Measurements from ENCODE around the gene SELENOM.
A peak's percentile ranks its signal among the peaks of the same experiment; 100 is the strongest.
"Not testable (repeated sequence)": the region's sequence is repeated elsewhere in the genome, so short reads cannot be mapped to it uniquely, and the experiment has no call there.

The SELENOM gene

DNA sequence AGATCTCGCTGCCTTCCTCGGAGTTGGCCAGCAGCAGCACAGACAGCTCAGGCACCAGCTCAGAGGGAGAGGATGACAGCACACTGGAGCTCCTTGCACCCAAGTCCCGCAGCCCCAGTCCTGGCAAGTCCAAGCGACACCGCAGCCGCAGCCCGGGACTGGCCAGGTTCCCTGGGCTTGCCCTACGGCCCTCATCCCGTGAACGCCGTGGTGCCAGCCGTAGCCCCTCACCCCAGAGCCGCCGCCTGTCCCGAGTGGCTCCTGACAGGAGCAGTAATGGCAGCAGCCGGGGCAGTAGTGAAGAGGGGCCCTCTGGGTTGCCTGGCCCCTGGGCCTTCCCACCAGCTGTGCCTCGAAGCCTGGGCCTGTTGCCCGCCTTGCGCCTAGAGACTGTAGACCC is 26.5 kb upstream of the SELENOM start:
- no peak for DNase-seq (ENCODE audit: low spot score)

DNA sequence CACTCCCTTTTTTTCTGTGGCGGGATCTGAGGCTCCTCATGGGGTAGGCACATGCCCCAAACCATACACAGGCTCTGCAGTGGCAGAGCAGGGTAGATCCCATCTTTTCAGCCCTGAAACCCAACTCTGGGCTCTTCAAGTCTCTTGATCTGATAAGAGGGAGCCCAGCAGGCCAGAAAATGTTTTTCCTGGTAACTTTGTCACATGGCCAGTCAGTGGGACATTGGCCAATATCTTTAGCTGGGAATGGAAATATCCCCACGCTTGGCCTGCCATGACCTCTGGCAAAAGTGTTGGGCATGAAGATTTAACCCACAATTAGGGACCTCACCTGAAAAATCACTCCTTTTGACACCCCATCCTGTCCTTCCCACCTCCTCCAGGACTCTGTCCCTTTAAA is 23.5 kb upstream of the SELENOM start:
- no peak for DNase-seq (ENCODE audit: low spot score)

DNA sequence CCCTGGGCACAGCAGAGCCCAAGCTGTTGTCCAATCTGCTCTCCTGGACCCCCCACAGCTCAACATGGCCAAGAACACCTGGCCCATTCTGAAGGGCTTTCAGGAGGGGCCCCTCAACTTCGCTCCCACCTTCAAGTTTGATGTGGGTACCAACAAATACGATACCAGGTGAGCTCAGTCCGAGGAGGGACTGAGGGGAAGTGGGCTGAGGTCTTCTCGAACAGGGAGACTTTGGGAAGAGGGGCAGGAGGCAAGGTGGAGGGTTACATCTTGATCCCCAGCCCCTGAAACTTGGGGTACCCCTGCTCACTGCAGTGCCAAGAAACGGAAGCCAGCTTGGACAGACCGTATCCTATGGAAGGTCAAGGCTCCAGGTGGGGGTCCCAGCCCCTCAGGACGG is 20.8 kb upstream of the SELENOM start:
- no peak for DNase-seq (ENCODE audit: low spot score)

DNA sequence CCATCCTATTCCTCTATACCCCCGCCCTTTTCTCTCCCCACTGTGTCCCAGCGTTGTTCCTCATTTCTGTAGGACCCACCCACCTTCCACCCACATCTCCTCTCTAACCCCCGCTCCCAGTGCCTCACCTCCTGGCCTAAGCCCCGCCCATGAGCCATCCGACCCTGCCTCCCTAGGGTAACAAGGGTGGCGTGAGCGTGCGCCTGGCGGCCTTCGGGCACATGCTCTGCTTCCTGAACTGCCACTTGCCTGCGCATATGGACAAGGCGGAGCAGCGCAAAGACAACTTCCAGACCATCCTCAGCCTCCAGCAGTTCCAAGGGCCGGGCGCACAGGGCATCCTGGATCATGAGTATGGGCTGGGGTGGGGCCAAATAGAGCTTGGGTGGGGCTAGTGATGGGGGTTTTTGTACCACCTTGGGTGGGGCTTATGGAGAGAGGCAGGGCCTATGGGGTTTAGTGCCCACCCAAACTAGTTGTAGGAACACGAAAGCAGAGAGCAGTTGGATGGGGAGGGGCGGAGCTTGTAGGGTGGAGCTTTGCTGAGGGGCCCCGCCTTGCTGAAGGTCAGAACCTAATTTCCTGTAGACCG is 19.9 kb upstream of the SELENOM start:
- DNase-seq (ENCODE audit: low spot score), result no peak

DNA sequence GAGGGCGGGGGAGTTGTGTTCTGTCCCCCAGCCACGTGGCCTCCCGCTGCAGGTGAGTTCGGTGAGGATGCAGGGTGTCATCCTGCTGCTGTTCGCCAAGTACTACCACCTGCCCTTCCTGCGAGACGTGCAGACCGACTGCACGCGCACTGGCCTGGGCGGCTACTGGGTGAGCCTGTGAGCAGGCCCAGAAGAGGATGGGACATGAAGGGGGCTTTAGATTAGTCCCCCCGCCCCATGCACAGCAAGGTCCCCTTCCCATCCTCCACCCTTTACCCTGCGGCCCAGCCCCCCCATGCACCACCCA is 19.5 kb upstream of the SELENOM start:
- no peak for DNase-seq (ENCODE audit: low spot score)

DNA sequence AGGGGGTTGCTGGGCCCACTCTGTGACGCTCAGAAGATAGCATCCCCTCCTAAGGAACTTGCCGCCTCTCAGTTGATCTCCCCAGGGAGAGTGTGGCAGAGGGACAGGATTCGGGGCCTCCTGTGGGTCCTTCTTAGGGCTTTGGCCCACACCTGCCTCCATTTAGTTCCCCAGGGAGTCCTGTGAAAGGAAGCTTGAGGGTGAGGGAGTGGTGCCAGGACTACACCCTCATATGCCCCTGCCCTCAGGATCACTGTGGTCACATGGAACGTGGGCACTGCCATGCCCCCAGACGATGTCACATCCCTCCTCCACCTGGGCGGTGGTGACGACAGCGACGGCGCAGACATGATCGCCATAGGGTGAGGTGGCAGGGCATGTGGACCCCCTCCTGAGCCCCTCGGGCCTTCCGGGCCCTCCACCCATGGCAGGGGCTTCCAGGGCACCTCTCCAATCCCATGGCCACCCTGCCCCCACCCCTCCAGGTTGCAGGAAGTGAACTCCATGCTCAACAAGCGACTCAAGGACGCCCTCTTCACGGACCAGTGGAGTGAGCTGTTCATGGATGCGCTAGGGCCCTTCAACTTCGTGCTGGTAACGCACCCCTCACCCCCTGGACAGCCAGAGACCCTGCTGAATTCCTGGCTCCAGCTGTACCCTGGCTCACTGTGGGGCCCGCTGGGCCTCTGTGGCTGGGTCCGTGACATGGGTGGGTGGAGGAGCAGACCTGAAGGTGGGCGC is 18.9 kb upstream of the SELENOM start:
- no peak for DNase-seq (ENCODE audit: low spot score)

DNA sequence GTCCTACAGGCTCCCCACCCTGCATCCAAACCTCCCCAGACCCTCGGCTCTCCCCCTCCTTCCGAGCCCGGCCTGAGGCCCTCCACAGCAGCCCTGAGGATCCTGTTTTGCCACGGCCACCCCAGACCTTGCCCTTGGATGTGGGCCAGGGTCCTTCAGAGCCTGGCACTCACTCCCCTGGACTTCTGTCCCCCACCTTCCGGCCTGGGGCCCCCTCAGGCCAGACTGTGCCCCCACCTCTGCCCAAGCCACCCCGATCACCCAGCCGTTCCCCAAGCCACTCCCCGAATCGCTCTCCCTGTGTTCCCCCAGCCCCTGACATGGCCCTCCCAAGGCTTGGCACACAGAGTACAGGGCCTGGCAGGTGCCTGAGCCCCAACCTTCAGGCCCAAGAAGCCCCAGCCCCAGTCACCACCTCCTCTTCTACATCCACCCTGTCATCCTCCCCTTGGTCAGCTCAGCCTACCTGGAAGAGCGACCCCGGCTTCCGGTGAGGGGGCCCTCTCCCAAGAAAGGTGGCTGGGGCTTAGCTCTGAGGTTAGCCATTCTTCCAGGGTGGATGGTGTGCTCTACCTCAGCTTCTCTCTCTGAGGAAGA is 18.3 kb upstream of the SELENOM start:
- no peak for DNase-seq (ENCODE audit: low spot score)

DNA sequence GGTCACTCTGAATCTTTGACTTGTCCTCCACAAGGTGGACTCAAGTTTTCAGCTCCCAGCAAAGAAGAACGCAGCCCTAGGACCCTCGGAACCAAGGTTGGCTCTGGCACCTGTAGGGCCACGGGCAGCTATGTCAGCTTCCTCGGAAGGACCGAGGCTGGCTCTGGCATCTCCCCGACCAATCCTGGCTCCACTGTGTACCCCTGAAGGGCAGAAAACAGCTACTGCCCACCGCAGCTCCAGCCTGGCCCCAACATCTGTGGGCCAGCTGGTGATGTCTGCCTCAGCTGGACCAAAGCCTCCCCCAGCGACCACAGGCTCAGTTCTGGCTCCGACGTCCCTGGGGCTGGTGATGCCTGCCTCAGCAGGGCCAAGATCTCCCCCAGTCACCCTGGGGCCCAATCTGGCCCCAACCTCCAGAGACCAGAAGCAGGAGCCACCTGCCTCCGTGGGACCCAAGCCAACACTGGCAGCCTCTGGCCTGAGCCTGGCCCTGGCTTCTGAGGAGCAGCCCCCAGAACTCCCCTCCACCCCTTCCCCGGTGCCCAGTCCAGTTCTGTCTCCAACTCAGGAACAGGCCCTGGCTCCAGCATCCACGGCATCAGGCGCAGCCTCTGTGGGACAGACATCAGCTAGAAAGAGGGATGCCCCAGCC is 17.6 kb upstream of the SELENOM start:
- DNase-seq (ENCODE audit: low spot score), result no peak

DNA sequence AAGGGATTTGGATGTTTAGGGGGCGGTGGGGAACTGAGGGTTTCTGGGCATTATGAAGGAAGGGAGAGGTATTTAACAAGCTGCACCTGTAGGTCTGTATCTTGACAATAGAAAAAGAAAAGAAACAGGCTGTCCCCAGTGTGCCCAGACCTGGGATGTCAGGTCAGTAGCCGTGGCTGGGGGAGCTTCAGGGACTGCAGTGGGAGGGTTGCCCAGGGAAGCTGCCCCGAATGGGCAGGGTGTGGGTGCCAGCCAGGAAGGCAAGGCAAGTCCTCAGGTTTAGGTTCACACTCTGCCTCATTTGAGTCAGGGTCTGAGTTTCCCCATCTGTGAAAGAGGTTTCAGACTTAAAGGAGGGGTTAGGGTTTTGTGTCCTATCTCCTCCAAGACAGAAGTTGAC is 16.9 kb upstream of the SELENOM start:
- DNase-seq (ENCODE audit: low spot score), result no peak

DNA sequence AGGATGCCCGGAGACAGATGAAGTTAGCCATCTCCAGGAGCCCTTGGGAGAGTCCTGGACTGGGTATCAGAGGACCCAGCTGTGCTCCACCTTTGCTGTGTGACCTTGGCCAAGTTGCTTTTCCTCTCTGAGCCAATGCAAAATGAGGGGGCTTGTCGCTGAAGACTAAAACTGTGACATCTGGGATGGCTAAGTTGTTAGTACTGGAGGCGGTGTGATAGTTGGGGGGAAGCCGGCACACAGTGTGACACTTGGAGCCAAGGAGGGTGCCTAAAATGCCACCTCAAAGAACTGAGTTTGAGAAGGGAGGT is 15.9 kb upstream of the SELENOM start:
- DNase-seq (ENCODE audit: low spot score), result no peak

DNA sequence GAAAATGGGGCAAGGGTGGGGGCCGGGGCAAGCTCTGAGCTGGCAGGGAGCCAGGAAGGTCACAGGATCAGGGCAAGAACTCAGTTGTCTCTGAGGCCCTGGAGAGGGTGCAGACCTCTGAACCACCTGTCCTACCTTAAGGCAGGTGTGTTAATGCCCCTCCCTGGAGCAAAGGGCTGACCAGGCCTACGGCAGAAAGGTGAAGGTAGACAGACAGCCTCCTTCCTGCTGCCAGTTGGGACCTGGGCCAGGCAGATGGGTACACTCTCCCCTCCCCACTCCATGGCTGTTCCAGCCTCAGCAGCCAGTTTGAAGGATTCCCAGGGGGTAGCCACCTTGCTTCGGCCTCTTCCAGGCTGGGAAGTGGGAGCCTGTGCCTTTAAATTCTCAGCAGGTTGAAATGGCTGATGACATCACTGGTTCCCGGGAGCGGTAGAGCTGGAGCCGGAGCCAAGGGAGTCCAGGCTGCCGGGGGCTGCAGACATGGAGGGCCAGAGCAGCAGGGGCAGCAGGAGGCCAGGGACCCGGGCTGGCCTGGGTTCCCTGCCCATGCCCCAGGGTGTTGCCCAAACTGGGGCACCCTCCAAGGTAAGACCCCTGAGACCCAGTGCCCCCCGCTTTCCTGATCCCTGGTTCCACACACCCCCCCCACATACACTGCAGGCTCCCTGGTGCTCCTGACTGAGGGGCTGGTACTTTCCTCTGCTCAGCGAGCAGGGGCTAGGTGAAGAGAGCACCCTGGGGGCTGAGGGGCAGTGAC is 15.3 kb upstream of the SELENOM start, which contains the start of gene INPP5J:
Gene INPP5J (plus strand): TSS at position 435 of the 760 bp plus-strand sequence. CDS start 49 bp downstream, at position 484.
- DNase-seq (ENCODE audit: low spot score), result peak; percentile 69

DNA sequence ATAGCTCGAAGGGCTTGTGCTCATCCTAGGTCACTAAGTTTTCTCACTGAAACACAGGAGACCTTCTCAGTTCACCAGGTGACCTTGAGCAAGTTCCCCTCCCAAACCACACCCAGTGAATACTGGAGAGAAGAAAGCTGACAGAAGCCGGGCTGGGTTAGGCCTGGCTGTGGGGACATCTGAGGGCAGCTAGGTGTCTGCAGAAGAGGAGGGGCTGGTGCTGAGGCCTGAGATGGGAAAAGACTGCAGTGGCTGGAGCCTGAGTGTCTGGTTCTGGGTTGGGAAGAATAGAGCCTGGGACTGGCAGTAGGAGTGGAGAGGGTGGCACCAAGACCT is 14.8 kb upstream of the SELENOM start:
- no peak for DNase-seq (ENCODE audit: low spot score)

DNA sequence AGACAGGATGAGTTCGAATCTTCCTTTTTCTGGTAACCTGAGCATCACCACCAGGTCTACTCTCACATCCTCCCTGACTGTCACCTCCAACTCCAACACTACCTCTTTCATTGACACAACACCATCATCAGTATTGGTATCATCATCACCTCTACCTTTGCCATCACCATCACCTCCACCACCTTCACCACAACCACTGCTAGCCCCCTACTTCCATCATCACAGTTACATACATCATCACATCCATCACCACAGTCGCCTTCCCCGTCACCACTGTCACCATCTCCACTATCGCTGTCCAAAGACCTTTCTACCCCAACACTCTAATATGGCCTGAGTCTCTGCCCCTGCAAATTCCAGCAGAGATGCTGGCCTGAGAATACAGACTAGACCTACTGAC is 14.0 kb upstream of the SELENOM start:
- no peak for DNase-seq (ENCODE audit: low spot score)

DNA sequence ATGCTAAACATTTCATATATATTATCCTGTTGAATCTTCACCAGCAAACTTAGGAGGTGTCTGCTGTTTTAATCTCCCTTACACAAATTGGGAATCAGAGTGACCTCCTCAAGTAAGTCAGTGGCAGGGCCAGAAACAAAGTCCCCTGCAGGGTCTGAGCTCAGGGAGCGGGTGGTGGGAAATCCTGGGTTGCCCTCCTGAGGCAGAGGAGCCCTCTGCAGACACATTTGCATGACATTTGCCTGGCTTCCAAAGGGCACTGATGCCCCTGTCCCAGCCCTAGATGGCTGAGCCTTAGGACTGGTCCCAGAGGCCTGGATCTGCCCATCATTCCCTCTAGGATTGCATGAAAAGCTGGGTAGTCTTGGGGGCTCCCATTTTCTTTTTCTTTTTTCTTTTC is 13.3 kb upstream of the SELENOM start:
- no peak for DNase-seq (ENCODE audit: low spot score)

DNA sequence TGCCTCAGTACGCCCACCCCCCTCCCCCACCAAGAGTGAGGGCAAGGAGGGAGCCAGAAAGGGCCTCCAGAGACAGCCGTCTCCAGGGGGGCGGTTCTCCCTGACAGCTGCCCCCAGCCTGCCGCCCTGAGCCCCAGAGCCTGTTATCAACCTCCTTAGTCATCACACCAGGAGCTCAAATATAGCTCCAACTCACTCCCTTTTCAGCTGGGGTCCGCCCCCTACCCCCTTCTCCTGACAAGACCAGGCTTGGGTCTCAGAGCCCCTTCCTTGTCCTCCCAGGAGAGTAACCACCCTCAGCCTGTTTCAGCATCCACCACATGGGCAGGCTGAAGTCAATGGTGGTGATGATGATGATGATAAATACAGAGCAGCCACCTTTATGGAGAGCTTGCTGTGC is 12.9 kb upstream of the SELENOM start:
- DNase-seq (ENCODE audit: low spot score), result no peak

DNA sequence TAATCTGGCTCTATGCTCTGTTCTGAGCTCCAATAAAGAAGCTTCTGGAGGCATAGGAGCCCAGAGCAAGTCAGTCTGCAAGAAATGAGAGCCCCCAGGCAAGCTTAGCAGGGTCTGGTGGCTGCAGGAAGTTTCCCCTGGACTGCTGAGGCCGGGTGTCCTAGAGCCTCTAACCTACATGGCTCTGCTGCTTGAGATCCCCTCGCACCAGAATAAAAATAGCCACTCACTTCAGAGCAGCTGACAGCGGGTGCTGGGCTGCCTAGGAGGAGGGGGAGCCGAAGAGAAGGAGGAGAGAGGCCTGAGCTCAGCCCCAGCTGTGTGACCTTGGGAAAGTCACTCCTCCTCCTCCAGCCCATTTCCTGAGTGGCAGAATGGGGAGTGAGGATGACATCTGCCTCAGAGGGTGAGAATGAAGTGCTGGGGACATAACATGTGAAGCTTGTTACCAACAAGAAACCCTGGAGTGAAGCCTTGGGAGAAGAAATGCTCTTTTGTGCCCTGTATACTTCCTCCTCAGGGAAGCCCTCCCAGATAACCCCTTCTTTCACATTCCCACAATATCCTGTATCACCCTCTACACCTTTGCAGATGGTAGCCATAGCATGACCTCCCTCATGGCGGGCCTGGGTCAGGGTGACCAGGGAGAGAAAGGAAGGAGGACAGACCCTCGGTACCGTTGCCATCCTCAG is 11.8 kb upstream of the SELENOM start:
- no peak for DNase-seq (ENCODE audit: low spot score)

DNA sequence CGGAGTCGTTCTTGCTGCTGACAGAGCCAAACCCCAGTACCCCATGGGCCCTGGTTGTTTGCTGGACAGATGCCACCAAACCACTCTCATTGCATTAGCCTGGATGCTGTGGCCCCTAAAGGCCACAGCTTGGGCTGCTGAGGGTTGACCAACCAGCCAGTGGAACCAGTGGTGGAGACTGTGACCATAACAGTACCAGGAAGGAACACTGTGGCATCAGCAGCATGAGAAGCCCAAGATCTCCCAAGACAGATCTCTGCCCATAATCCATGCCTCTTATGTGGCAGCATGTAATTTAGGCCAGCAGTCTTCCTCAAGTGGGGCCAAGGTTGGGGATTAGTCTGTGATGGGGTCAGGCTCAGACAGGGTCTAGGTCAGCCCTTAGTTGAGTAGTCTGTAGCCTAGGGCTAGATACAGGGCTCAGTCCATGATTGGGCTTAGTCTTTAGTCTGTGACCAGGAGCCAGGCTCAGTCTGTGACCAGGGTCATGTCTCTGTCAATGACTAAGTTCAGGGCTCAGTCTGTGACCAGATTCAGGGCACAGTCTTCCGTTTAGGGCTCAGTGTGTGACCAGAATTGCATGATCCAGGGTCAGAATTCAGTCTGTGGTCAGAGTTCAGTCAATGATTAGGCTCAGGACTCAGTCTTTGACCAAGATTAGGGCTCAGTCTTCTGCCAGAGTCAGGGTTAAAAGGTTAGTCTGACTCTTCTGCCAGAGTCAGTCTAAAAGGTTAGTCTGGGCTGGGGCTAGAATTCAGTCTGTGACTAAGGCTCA is 10.9 kb upstream of the SELENOM start:
- no peak for DNase-seq (ENCODE audit: low spot score)

DNA sequence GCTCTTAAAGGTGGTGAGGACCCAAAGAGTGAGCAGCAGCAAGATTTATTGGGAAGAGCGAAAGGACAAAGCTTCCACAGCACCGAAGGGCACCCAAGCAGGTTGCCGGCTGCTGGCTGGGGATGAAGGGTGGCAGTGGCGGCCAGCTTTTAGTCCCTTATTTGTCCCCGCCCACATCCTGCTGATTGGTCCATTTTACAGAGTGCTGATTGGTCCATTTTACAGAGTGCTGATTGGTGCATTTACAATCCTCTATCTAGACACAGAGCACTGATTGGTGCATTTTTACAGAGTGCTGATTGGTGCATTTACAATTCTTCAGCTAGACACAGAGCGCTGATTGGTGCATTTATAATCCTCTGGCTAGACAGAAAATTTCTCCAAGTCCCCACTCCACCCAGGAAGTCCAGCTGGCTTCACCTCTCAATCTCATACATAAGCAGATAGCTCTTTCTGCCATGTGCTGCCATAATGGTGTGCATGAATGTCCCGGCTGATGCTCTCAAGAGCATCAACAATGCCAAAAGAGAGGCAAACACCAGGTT is 5.3 kb upstream of the SELENOM start:
- DNase-seq (ENCODE audit: low spot score), result not testable (repeated sequence)

DNA sequence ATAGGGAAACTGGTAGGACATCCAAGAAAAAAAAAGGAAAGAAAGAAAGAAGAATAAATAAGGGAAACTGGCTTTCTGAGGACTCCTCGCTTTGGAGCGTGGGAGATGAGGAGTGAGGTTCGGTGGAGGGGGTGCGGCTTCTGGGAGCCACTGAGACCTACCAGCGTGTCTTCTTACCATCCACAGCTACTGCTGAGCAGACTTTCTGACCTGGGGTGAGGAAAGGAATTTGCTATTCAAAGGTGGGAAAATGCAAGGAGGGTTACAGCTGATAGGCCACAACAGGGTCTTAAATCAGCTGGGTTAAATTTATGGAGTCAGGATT is 488 bp upstream of the SELENOM start:
- DNase-seq (ENCODE audit: low spot score), result no peak

DNA sequence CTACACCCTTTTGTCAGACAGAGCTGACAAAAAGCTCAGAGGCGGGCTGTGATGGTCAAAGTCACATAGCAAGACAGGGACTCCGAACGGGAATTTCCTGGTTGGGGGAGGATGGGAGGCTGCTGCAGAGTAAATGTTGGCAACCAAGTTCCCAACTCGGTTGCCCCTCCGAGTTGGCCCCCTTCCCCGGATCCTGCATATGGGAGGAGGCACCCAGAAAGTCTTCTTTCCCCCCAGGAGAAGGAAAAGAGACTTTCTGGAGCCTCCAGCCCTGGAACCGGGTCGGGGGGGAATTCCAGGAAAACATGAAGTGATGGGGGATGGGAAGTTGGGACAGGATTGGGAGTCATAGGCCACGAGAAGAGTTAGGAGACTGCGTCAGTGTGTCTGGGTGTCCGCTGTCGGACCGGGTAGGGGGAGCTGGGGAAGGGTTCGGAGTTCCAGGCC is 614 bp downstream of the SELENOM start:
- no peak for DNase-seq (ENCODE audit: low spot score)

DNA sequence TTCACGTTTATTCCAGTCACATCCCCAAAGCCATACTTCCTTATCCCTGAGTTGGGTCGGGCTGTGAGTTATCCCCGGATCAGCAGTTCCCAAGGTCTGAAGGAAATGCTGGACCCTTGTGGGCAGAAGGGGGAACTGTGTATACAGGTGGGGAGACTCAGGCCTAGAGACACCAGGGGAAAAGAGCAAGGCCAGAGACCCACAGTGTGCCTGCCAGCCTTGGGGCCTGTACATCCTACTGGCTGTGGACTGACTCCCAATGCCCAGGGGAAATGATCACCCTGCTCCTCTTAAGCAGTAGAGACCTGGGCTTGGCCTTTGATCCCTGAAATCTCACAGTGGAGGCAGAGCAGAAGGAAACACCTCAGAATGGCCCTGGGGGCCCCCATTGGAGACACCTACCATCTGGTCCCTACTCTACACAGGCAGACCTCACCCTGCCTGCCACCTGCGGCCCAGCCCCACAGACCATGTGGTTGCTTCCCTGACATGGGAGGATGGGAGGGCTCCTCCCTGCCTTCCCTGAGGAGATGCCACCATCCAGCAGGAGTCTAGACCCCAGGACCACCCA is 1.3 kb downstream of the SELENOM start:
- no peak for DNase-seq (ENCODE audit: low spot score)

Data from Ammon's horn (tissue), 1 donor.